GM12801 (cell line): ENCODE measurements around the gene TPR.

Source experiments
- CTCF ChIP-seq: IDR thresholded peaks from one replicate; pipeline ENCODE4 v1.5.1; 2011; ENCODE audit warnings: control low read depth; ENCODE audit not compliant: insufficient read length; ENCODE audit errors: extremely low read depth

The TPR gene

GRCh38 chr1:186315570-186315969 is 59.5 kb downstream of the TPR start:
- no peak for TF ChIP-seq CTCF

DNA sequence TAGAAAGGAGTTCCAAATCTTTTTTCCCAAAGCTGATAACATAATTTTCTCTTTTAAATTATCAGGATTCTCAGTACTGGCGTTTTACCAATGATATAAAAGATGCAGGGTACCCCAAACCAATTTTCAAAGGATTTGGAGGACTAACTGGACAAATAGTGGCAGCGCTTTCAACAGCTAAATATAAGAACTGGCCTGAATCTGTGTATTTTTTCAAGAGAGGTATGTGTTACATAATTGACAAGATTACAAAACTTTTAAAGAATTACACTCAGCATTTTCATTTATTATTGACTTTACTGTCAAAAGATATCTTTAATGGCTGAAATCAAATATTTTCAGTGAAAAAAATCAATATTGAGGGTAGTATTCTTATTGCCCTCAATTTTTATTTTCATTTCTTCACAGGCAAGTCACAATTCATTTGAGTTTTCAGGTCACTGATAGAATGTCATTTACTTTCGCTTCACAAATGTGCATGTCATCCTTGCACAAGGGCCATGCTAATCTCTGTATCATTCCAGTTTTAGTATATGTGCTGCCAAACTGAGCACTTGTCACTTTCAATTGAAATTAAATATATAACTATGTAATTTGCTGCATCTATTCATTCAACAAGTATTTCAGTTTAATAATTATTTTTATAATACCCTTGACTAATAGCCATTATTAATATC is 63.5 kb downstream of the TPR start:
- TF ChIP-seq CTCF: no peak

DNA sequence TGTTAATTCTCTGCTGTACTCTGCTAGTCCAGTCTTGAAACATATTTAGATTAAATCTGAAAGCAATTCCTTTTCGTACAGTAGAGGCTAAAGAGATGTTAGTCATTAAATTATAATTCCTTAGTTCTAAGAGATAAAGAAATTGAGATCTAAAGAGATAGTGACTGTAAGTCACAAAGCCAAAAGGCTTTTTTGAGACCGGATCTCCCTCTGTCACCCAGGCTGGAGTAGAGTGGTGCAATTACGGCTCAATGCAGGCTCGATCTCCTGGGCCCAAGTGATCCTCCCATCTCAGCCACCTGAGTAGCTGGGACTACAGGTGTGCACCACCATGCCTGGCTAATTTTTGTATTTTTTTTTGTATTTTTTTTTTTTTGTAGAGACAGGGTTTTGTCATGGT is 64.7 kb downstream of the TPR start:
- no peak for TF ChIP-seq CTCF

DNA sequence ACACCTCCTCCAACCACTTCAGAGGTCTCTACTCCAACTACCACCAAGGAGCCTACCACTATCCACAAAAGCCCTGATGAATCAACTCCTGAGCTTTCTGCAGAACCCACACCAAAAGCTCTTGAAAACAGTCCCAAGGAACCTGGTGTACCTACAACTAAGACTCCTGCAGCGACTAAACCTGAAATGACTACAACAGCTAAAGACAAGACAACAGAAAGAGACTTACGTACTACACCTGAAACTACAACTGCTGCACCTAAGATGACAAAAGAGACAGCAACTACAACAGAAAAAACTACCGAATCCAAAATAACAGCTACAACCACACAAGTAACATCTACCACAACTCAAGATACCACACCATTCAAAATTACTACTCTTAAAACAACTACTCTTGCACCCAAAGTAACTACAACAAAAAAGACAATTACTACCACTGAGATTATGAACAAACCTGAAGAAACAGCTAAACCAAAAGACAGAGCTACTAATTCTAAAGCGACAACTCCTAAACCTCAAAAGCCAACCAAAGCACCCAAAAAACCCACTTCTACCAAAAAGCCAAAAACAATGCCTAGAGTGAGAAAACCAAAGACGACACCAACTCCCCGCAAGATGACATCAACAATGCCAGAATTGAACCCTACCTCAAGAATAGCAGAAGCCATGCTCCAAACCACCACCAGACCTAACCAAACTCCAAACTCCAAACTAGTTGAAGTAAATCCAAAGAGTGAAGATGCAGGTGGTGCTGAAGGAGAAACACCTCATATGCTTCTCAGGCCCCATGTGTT is 66.6 kb downstream of the TPR start:
- TF ChIP-seq CTCF: no peak

DNA sequence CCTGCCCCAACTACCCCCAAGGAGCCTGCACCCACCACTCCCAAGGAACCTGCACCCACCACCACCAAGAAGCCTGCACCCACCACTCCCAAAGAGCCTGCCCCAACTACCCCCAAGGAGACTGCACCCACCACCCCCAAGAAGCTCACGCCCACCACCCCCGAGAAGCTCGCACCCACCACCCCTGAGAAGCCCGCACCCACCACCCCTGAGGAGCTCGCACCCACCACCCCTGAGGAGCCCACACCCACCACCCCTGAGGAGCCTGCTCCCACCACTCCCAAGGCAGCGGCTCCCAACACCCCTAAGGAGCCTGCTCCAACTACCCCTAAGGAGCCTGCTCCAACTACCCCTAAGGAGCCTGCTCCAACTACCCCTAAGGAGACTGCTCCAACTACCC is 67.6 kb downstream of the TPR start:
- TF ChIP-seq CTCF: no peak

GRCh38 chr1:186306533-186306932 is 68.5 kb downstream of the TPR start:
- no peak for TF ChIP-seq CTCF

GRCh38 chr1:186304982-186305949 is 69.8 kb downstream of the TPR start:
- no peak for TF ChIP-seq CTCF
